Choroid plexus epithelial cell (primary cell): ENCODE measurements around the gene OTULIN.
A peak's percentile ranks its signal among the peaks of the same experiment; 100 is the strongest.

Experiments used
- DNase-seq: peaks from one replicate; pipeline ENCODE4 v3.0.0-alpha.2; 2010; ENCODE audit warnings: low read depth
- H3K4me3 ChIP-seq: 2 replicates; pipeline ENCODE4 v1.5.1; 2011; ENCODE audit warnings: low read depth, mild to moderate bottlenecking, control low read depth, low read length, moderate library complexity
- TF ChIP-seq, protein P1 (sequence below): conservative IDR thresholded peaks from 2 replicates; pipeline ENCODE4 v1.5.1; 2011; ENCODE audit warnings: low read depth, mild to moderate bottlenecking, control low read depth, inconsistent platforms, low read length, moderate library complexity

Gene OTULIN

DNA sequence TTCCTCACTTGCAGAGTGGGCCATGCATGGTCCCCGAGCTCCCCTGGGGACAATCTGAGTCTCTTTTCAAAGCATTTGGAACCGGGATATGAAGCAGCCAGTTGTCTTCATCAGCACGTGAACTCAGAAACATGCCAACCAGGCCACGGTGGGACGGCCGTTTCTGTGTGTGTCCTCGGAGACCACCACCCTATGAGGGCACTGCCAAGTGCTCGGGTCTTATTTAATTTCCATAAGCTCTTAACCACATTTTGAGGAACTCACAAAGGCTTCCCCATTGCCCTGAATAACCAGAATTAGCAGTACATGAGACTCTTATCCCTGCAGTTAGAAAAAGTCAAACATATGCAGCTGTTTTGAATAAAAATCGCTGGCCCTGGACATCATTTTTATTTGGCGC, 60.1 kb downstream of the OTULIN start:
- no peak overlapping the region for H3K4me3 ChIP-seq
- TF ChIP-seq, protein P1, sequence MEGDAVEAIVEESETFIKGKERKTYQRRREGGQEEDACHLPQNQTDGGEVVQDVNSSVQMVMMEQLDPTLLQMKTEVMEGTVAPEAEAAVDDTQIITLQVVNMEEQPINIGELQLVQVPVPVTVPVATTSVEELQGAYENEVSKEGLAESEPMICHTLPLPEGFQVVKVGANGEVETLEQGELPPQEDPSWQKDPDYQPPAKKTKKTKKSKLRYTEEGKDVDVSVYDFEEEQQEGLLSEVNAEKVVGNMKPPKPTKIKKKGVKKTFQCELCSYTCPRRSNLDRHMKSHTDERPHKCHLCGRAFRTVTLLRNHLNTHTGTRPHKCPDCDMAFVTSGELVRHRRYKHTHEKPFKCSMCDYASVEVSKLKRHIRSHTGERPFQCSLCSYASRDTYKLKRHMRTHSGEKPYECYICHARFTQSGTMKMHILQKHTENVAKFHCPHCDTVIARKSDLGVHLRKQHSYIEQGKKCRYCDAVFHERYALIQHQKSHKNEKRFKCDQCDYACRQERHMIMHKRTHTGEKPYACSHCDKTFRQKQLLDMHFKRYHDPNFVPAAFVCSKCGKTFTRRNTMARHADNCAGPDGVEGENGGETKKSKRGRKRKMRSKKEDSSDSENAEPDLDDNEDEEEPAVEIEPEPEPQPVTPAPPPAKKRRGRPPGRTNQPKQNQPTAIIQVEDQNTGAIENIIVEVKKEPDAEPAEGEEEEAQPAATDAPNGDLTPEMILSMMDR = no peak
- DNase-seq = no peak

DNA sequence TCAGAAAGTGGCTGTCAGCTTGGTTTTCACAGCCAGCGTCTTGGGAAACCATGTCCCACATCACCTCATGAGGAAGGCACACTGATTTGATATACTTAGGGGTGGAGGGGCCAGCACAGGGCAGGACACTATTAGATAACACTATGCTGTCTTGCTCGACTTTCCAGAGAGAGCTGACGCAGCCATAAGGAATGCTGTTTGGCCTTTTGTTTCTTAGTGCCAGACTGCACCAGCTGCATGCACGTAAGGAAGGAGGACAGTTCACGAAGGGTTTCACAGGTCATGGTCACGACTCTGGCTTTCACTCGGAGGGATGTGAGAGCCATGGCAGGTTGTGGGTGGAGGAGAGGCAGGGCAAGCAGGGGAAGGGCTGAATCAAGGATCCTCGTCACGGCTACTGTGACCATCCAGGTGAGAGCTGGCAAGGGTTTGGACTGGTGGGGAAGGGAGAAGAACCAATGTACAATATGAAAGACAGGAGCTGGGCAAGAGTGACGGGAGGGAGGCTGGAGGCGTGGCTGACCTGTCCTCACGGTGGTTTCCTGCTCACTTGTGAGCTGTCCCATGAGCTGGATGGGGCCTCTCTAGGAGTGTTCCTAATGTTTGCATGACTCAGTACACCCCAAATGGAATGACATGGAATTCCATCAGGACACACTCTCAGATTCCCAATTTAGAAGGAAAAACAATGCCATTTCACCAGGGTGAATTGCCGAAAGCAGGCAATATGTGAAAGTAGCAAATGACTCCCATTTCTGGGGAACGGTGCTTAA, 61.7 kb downstream of the OTULIN start:
- DNase-seq = peak; percentile 73
- no peak overlapping the region for H3K4me3 ChIP-seq
- TF ChIP-seq, protein P1 = no peak

DNA sequence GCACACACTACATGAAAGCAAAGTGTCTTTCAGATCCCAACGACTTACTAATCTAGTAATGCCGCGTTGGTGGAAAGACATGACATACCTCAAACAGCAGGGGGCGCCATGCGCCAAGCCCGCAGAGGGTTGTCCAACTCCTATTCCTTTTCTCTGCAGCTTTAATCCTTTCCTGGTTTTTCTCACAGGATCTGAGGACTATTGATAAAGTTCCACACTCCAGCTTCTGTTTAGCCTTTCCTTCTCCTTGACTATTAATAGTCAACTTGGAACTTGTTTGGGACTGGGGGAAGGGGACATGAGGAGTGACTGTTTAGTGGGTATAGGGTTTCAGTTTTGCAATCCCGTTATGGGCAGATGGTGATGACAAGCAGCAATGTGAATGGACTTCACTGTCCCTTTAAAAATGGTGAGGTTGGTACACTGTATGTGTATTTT, 62.9 kb downstream of the OTULIN start:
- DNase-seq = peak; percentile 91
- TF ChIP-seq, protein P1 = peak; percentile 99
- H3K4me3 ChIP-seq = no peak overlapping the region

DNA sequence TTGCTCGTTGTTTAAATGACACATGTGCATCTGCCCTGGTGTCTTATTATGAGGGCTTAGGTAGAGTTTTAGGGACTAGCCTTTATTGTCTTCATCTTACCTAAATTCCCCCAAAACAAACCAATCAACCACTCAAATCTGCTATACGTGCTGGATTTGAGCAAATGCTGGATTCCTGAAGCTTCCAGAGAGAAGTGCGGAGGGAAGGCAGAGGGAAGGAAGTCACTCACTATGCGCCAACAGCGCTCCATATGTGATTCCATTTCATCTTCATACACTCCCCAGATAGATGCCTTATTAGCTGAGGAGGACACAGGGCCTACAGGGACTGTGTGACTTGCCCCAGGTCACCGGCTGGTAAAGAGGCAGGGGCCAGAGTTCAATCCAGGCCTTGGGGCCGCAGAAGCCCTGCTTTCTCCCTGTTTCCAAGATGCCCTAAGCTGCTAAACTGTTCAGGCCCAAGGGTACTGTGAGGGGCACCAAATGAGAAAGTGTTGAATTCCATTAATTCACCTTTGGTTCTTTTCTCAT, 63.5 kb downstream of the OTULIN start:
- no peak for DNase-seq
- TF ChIP-seq, protein P1 = no peak
- no peak overlapping the region for H3K4me3 ChIP-seq

DNA sequence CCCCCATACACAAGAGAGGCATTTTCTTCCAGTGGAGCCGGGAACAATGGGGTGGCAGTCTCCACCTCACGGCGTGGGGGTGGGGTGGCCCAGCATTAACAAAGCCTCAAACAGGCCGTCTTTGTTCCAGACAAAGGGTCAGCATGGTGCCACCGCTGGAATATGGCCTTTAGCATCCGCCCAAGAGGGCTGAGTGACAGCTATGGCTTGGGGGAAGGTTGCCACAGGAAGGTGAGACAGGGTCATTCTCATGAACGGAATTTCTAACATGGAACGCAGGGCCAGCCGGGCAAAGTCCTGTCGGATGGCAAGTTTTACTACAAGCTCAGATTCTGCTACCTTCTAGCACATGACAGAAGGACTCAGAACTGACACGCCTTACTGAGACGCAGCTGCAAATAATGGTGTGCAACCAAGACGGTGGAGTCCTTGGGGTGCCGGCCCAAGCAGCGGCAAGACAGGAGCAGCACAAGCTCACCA, 64.0 kb downstream of the OTULIN start:
- no peak for DNase-seq
- TF ChIP-seq, protein P1 = no peak
- no peak overlapping the region for H3K4me3 ChIP-seq

DNA sequence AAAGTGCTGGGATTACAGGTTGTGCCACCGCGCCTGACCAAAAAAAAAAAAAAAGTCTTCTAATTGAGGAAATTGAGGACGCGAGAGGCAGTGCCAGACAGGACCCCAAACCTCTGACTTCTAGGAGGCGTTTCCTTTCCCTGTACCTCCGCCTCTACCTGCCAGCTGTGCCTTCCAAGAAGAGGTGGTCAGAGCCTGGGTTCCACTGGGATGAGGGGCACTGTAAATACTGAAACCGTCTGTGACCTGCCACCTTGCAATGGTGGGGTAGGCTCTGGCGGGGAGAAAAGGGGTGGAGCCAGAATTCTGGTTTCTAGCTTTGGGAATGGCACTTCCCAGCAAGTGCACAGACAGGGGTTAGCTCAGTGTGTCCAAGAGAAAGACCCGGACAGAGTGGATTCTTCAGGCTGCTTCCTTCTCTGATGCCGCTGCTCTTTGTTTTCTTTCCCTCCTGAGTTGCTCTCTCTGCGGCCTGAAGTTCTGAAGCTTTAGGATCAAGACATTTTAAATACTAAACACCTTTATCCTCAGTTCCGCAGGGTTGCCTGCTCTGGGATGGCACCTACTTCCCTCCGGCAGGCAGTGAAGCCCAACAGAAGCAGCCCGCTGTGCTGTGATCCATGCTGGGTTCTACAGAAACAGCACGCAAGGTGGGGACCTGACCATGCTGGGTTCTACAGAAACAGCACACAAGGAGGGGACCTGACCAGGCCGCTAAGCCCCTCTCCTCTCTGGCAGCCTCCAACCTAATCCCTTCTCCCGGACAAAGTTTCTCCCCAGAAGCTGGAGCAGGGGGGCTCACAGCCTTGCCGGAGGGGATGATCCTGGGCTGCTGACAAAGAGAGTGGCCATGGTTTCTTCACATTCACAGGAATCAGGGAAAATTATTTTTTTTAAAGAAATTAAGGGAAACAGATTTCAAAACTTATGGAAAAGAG, 65.2 kb downstream of the OTULIN start:
- TF ChIP-seq, protein P1 = no peak
- no peak overlapping the region for H3K4me3 ChIP-seq
- DNase-seq = no peak
